HepG2 (cell line): ENCODE data around the gene BAIAP3. TPM values are rescaled to one million over a fixed set of nuclear protein-coding genes. Genes with fewer than 3 reads are reported as not detected.

ENCODE experiments used
- CHCHD3 ChIP-seq: sonication (generic); formaldehyde crosslinking; IDR thresholded peaks from 2 replicates; pipeline ENCODE4 v1.8.0; 2022; ENCODE audit warnings: mild to moderate bottlenecking, missing genetic modification reagents, moderate library complexity
- E2F2 ChIP-seq: sonication (generic); formaldehyde crosslinking; IDR thresholded peaks from 2 replicates; pipeline ENCODE4 v1.4.0; 2020; ENCODE audit warnings: missing genetic modification reagents, borderline replicate concordance
- EHMT2 ChIP-seq: fragments of 200-600 bp; sonication (generic); IDR thresholded peaks from 2 replicates; pipeline ENCODE4 v1.7.0; 2017; ENCODE audit warnings: antibody characterized with exemption, low read depth, low read length, borderline replicate concordance
- ETV5 ChIP-seq: IDR thresholded peaks from 2 replicates; pipeline ENCODE4 v1.6.1; 2018; ENCODE audit warnings: missing biosample characterization, missing genetic modification reagents, inconsistent platforms, borderline replicate concordance
- HMG20A ChIP-seq: IDR thresholded peaks from 2 replicates; pipeline ENCODE4 v1.6.1; 2016; ENCODE audit warnings: borderline replicate concordance
- HOXA3 ChIP-seq: sonication (generic); formaldehyde crosslinking; IDR thresholded peaks from 2 replicates; pipeline ENCODE4 v1.5.0; 2020; ENCODE audit warnings: missing genetic modification reagents
- IRF1 ChIP-seq: sonication (generic); formaldehyde crosslinking; IDR thresholded peaks from 2 replicates; pipeline ENCODE4 v1.4.0; 2020; ENCODE audit warnings: low read depth, mild to moderate bottlenecking, missing genetic modification reagents
- KAT2B ChIP-seq: fragments of 150-350 bp; IDR thresholded peaks from 2 replicates; pipeline ENCODE4 v1.6.1; 2014; ENCODE audit warnings: low read depth, low read length, borderline replicate concordance
- MLX ChIP-seq: IDR thresholded peaks from 2 replicates; pipeline ENCODE4 v1.6.1; 2016
- NRL ChIP-seq: sonication (generic); formaldehyde crosslinking; IDR thresholded peaks from 2 replicates; pipeline ENCODE4 v1.5.0; 2020; ENCODE audit warnings: missing genetic modification reagents, mild to moderate bottlenecking, moderate library complexity, borderline replicate concordance
- STAG1 ChIP-seq: sonication (generic); formaldehyde crosslinking; IDR thresholded peaks from 2 replicates; pipeline ENCODE4 v1.4.0; 2020; ENCODE audit warnings: missing genetic modification reagents
- TCF12 ChIP-seq, 2 experiments: fragments of 450-650 bp in 1 of 2; sonication (generic) in 1 of 2; formaldehyde crosslinking in 1 of 2; IDR thresholded peaks; 2 replicates each; pipeline versions ENCODE4 v1.6.1 to v1.8.0; 2017 to 2022; ENCODE audit warnings: antibody characterized with exemption in 1 of 2, mild to moderate bottlenecking in 1 of 2, missing genetic modification reagents in 1 of 2, moderate library complexity in 1 of 2
- XRCC5 ChIP-seq: fragments of 200-400 bp; formaldehyde crosslinking; optimal IDR thresholded peaks from 2 replicates; pipeline ENCODE3; 2017; ENCODE audit warnings: mild to moderate bottlenecking, low read length
- ZBTB14 ChIP-seq: sonication (generic); formaldehyde crosslinking; IDR thresholded peaks from 2 replicates; pipeline ENCODE4 v1.4.0; 2020; ENCODE audit warnings: missing genetic modification reagents
- ZBTB42 ChIP-seq: sonication (generic); formaldehyde crosslinking; IDR thresholded peaks from 2 replicates; pipeline ENCODE4 v1.5.0; 2020; ENCODE audit warnings: mild to moderate bottlenecking, missing genetic modification reagents
- ZNF101 ChIP-seq: sonication (generic); formaldehyde crosslinking; IDR thresholded peaks from 2 replicates; pipeline ENCODE4 v1.4.0; 2020; ENCODE audit warnings: mild to moderate bottlenecking, low read depth, missing genetic modification reagents, borderline replicate concordance
- ZNF264 ChIP-seq: sonication (generic); formaldehyde crosslinking; IDR thresholded peaks from 2 replicates; pipeline ENCODE4 v1.4.0; 2020; ENCODE audit warnings: missing genetic modification reagents
- ZNF296 ChIP-seq: sonication (generic); formaldehyde crosslinking; conservative IDR thresholded peaks from 2 replicates; pipeline ENCODE4 v1.5.0; 2020; ENCODE audit warnings: mild to moderate bottlenecking, missing genetic modification reagents
- ZNF333 ChIP-seq: sonication (generic); formaldehyde crosslinking; IDR thresholded peaks from 2 replicates; pipeline ENCODE4 v1.4.0; 2020; ENCODE audit warnings: mild to moderate bottlenecking, missing genetic modification reagents, borderline replicate concordance
- ZNF335 ChIP-seq: sonication (generic); formaldehyde crosslinking; IDR thresholded peaks from 2 replicates; pipeline ENCODE4 v1.4.0; 2020; ENCODE audit warnings: missing genetic modification reagents
- ZNF484 ChIP-seq: sonication (generic); formaldehyde crosslinking; IDR thresholded peaks from 2 replicates; pipeline ENCODE4 v1.5.1; 2020; ENCODE audit warnings: mild to moderate bottlenecking, low read depth, missing genetic modification reagents, borderline replicate concordance
- polyA plus RNA-seq, 8 experiments: library from polyadenylated mRNA; depleted of rRNA in 3 of 8; stranded (reverse) in 7 of 8; unstranded in 1 of 8; fragments of >200 nt; fragmentation: Illumina TruSeq in 4 of 8; extraction: Trizol in 4 of 8; gene quantifications; 2 replicates each; pipeline versions ENCODE4 v1.2.1 to v1.2.3, GENCODE V29; 2011 to 2016; ENCODE audit warnings: low read depth in 4 of 8, missing spikeins in 1 of 8, mixed read lengths in 1 of 8; ENCODE audit not compliant: insufficient read depth in 1 of 8
- total RNA-seq, 5 experiments: library from RNA; depleted of rRNA; stranded (reverse); fragments of >200 nt; fragmentation: Illumina TruSeq; extraction: Trizol; gene quantifications; 2 replicates each; pipeline ENCODE4 v1.2.3, GENCODE V29; 2016; ENCODE audit warnings: low read depth in 1 of 5
- TF ChIP-seq, protein P1 (sequence below): sonication (generic); formaldehyde crosslinking; IDR thresholded peaks from 2 replicates; pipeline ENCODE4 v1.4.0; 2020; ENCODE audit warnings: low read depth, mild to moderate bottlenecking, missing genetic modification reagents
- TF ChIP-seq, protein P2 (sequence below): sonication (generic); formaldehyde crosslinking; IDR thresholded peaks from 2 replicates; pipeline ENCODE4 v1.4.0; 2020; ENCODE audit warnings: missing genetic modification reagents, mild to moderate bottlenecking, borderline replicate concordance

BAIAP3 gene
- total and polyA plus RNA-seq, 2 of the 13 experiments (the other 11 are each of a cell fraction or from before 2014, with no cell fraction given): 3.2 to 5.7 TPM

- TF ChIP-seq ZNF101 (CRISPR knock-in tag) (no peak), ZBTB14 (CRISPR knock-in tag) (no peak), KAT2B (no peak), EHMT2 (no peak), CHCHD3 (CRISPR knock-in tag) (no peak), ZNF333 (no peak), ZBTB42 (no peak), ZNF264 (CRISPR knock-in tag) (no peak), E2F2 (CRISPR knock-in tag) (no peak), IRF1 (CRISPR knock-in tag) (no peak), HMG20A (no peak), HOXA3 (CRISPR knock-in tag) (peak; percentile 46; the same call in 1 of the 2 replicates), ETV5 (no peak), NRL (CRISPR knock-in tag) (0 out of 2 replicates have a peak, but pooled peaks have one; percentile 35), MLX (CRISPR knock-in tag) (no peak), ZNF335 (peak; percentile 88), XRCC5 (peak; percentile 67), STAG1 (peak; percentile 44), ZNF296 (CRISPR knock-in tag) (no peak), ZNF484 (no peak), TCF12 (IDR thresholded peaks at IDR 0.05) (no peak), TCF12 (CRISPR knock-in tag; IDR thresholded peaks at IDR 0.05) (0 out of 2 replicates have a peak, but pooled peaks have one; percentile 22)
- TF ChIP-seq, protein P1, sequence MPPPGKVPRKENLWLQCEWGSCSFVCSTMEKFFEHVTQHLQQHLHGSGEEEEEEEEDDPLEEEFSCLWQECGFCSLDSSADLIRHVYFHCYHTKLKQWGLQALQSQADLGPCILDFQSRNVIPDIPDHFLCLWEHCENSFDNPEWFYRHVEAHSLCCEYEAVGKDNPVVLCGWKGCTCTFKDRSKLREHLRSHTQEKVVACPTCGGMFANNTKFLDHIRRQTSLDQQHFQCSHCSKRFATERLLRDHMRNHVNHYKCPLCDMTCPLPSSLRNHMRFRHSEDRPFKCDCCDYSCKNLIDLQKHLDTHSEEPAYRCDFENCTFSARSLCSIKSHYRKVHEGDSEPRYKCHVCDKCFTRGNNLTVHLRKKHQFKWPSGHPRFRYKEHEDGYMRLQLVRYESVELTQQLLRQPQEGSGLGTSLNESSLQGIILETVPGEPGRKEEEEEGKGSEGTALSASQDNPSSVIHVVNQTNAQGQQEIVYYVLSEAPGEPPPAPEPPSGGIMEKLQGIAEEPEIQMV: no peak
- TF ChIP-seq, protein P2, sequence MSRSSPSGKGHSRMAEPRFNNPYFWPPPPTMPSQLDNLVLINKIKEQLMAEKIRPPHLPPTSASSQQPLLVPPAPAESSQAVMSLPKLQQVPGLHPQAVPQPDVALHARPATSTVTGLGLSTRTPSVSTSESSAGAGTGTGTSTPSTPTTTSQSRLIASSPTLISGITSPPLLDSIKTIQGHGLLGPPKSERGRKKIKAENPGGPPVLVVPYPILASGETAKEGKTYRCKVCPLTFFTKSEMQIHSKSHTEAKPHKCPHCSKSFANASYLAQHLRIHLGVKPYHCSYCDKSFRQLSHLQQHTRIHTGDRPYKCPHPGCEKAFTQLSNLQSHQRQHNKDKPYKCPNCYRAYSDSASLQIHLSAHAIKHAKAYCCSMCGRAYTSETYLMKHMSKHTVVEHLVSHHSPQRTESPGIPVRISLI: no peak
These were observed 32.6 kb upstream of the BAIAP3 start (continued) for GRCh38 chr16:1300664-1301476.
